Hepatocyte (in vitro differentiated cells): ENCODE data around the gene CRKL. TPM values are rescaled to one million over a fixed set of nuclear protein-coding genes. Genes with fewer than 3 reads are reported as not detected.

Experiments
- DNase-seq: peaks from one replicate; pipeline ENCODE4 v3.0.0-alpha.2; 2016; ENCODE audit warnings: low spot score
- H2AFZ ChIP-seq: fragments of 200-600 bp; sonication (generic); 2 replicates; pipeline ENCODE4 v1.6.0; 2016; ENCODE audit warnings: antibody characterized with exemption, mild to moderate bottlenecking
- H3K27ac ChIP-seq: fragments of 200-600 bp; sonication (generic); 2 replicates; pipeline ENCODE4 v1.5.1; 2016; ENCODE audit warnings: mild to moderate bottlenecking
- H3K27me3 ChIP-seq: fragments of 200-600 bp; sonication (generic); 2 replicates; pipeline ENCODE4 v1.6.1; 2016
- H3K36me3 ChIP-seq: fragments of 200-600 bp; sonication (generic); replicated peaks from 2 replicates; pipeline ENCODE4 v1.5.1; 2016; ENCODE audit warnings: low read depth; ENCODE audit not compliant: insufficient read depth
- H3K4me1 ChIP-seq: fragments of 200-600 bp; sonication (generic); 2 replicates; pipeline ENCODE4 v1.5.1; 2016; ENCODE audit warnings: mild to moderate bottlenecking, moderate library complexity; ENCODE audit not compliant: insufficient read depth
- H3K4me2 ChIP-seq: fragments of 200-600 bp; sonication (generic); 2 replicates; pipeline ENCODE4 v1.6.0; 2016
- H3K4me3 ChIP-seq: fragments of 200-600 bp; sonication (generic); 2 replicates; pipeline ENCODE4 v1.5.1; 2016; ENCODE audit warnings: mild to moderate bottlenecking
- H3K79me2 ChIP-seq: fragments of 200-600 bp; sonication (generic); 2 replicates; pipeline ENCODE4 v1.6.0; 2017; ENCODE audit warnings: mild to moderate bottlenecking
- H3K9me2 ChIP-seq: fragments of 200-600 bp; sonication (generic); replicated peaks from 2 replicates; pipeline ENCODE4 v1.6.0; 2017; ENCODE audit warnings: mild to moderate bottlenecking; ENCODE audit not compliant: insufficient read depth
- H3K9me3 ChIP-seq: fragments of 200-600 bp; sonication (generic); 2 replicates; pipeline ENCODE4 v1.5.1; 2016; ENCODE audit warnings: low read depth, mild to moderate bottlenecking
- H4K20me1 ChIP-seq: fragments of 200-600 bp; sonication (generic); 2 replicates; pipeline ENCODE4 v1.6.0; 2016; ENCODE audit warnings: mild to moderate bottlenecking; ENCODE audit not compliant: insufficient read depth, poor library complexity, severe bottlenecking
- EZH2 ChIP-seq: fragments of 200-600 bp; sonication (generic); IDR thresholded peaks from 2 replicates; pipeline ENCODE4 v1.6.1; 2016; ENCODE audit warnings: antibody characterized with exemption, mild to moderate bottlenecking, borderline replicate concordance
- EZH2phosphoT487 ChIP-seq: fragments of 200-600 bp; sonication (generic); IDR thresholded peaks from one replicate; pipeline ENCODE4 v1.6.1; 2018; ENCODE audit warnings: antibody characterized with exemption, mild to moderate bottlenecking, low read depth, moderate library complexity; ENCODE audit not compliant: unreplicated experiment, severe bottlenecking
- whole genome bisulfite sequencing: methylation state at CpG from one replicate; pipeline ENCODE4 v1.1.6; 2016; ENCODE audit warnings: low lambda C conversion rate; ENCODE audit errors: missing lambda C conversion rate; 5-methylcytosine and 5-hydroxymethylcytosine counted together
- polyA plus RNA-seq: library from polyadenylated mRNA; unstranded; fragments of >200 nt; fragmentation: Nextera tagmentation; extraction: Ambion mirVana; gene quantifications from 2 replicates; pipeline ENCODE4 v1.2.1, GENCODE V29; 2016
- total RNA-seq: library from RNA; depleted of rRNA; stranded (reverse); fragments of >200 nt; gene quantifications from 2 replicates; pipeline ENCODE4 v1.2.3, GENCODE V29; 2014
- TF ChIP-seq, protein P1 (sequence below): fragments of 200-600 bp; sonication (generic); IDR thresholded peaks from 2 replicates; pipeline ENCODE4 v1.5.1; 2016; ENCODE audit warnings: antibody characterized with exemption, mild to moderate bottlenecking; ENCODE audit not compliant: poor library complexity

The CRKL gene
- total and polyA plus RNA-seq, 2 experiments from 2014 or later = 31.8 to 49.2 TPM

DNA sequence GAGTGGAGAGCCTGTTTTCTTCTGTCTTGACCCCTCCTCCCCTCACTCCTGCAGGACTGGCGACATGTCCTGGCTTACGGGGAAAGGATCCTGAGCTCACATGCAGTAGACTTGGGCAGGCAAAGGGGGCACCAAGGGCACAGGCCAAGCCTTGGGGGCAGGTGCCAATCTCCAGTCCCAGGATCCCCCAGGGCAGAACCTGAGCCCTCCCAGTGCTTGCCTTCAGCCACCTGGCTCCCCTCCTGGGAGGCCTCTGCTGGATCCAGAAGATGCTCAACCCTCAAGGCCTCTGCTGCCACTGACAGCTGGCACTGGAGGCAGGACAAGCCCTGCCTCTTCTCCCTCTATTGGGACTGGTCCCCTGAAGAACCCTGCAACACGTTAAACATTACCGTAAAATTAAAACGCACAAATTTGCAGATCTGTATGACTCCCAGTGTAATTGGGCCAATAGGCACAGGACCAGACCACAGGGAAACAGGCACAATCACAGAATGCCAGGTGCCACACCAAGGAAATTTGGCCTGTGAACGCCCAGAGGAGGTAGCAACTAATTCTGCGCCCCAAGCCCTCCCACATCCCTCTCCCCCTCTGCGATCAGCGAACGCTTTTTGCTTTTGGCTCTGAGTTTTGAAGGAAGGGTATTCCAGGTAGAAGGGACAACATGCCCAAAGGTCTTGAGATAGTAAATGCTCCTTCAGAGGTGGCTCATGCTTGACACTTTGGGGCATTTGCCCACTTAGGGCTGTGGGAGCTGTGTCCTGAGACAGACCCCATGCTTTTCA, 63.9 kb downstream of the CRKL start:
- Histone ChIP-seq H3K9me2 (no peaks in the 10 kb centered on the region), H3K27me3 (no peaks in the 10 kb centered on the region), H3K36me3 (no peaks in the 10 kb centered on the region), H3K4me3 (peak overlapping the region; percentile 55), H3K79me2 (peaks cover 18% of the 10 kb centered on the region), H3K4me1 (peaks cover 23% of the 10 kb centered on the region), H4K20me1 (no peaks in the 10 kb centered on the region), H3K4me2 (peak overlapping the region; percentile 88), H3K9me3 (no peaks in the 10 kb centered on the region), H2AFZ (peak overlapping the region; percentile 72), H3K27ac (peak overlapping the region; percentile 87)
- 80% methylated on average over 10 of the region's 10 CpGs for WGBS
- no peak for TF ChIP-seq EZH2phosphoT487
- TF ChIP-seq, protein P1, sequence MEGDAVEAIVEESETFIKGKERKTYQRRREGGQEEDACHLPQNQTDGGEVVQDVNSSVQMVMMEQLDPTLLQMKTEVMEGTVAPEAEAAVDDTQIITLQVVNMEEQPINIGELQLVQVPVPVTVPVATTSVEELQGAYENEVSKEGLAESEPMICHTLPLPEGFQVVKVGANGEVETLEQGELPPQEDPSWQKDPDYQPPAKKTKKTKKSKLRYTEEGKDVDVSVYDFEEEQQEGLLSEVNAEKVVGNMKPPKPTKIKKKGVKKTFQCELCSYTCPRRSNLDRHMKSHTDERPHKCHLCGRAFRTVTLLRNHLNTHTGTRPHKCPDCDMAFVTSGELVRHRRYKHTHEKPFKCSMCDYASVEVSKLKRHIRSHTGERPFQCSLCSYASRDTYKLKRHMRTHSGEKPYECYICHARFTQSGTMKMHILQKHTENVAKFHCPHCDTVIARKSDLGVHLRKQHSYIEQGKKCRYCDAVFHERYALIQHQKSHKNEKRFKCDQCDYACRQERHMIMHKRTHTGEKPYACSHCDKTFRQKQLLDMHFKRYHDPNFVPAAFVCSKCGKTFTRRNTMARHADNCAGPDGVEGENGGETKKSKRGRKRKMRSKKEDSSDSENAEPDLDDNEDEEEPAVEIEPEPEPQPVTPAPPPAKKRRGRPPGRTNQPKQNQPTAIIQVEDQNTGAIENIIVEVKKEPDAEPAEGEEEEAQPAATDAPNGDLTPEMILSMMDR = no peak
- TF ChIP-seq EZH2 = no peak
- no peak for DNase-seq

DNA sequence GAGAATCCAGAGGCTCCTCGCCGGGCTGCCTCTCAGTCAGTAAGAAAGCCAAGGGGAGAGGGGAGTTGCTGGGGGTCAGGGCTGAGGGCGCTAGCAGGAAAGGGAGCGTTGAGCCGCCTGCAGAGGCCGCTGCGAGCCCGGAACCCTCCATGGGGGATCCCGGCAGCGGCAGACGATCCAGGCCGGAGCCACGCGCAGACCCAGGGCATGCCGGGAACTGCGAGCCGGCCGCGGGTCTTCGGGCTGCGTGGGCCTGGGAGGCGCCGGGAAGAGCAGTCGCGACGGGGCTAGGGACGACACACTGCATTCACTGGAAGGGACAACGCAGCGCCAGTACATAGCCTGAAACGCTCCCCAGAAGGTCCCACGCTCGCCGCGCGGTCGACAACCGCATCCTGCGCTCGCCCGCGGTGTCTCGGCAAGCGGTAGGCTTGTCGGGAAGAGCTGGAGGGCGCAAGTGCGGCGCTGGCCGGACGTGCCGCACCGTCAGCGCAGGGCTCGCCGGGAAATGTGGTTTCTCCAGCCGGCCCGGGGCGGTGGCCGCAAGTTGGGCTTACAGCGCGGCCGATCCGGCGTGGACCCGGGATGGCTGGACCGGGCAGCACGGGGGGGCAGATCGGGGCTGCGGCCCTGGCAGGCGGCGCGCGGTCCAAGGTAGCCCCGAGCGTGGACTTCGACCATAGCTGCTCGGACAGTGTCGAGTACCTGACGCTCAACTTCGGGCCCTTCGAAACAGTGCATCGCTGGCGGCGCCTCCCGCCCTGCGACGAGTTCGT, 64.8 kb downstream of the CRKL start, which contains the start of gene LZTR1:
Gene LZTR1 (plus strand): TSS at position 511 of the 776 bp plus-strand sequence. CDS start 75 bp downstream, at position 586.
- H2AFZ ChIP-seq = peak within 1 kb of the TSS; percentile 89

DNA sequence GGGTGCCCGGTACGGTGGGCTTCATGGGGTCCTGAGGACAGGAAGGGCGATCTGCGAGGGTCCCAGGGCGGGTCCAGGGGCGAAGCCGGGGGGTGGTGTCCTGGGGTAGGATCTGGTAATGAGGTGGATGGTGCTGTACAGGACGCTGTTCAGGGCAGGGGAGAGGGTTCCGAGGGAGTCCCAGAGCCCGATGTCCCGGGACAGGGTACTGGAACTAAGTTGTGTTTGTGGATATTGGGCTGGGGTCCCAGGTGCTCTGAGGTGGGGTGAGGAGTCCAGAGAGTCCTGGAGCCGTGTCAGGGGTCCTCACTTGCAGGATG, 65.3 kb downstream of the CRKL start:
- WGBS = 2% methylated on average over 8 of the region's 12 CpGs
- H3K27me3 ChIP-seq = no peaks in the 10 kb centered on the region

More for the DNA sequence above, 64.8 kb downstream of the CRKL start, which contains the start of gene LZTR1:
- no peak for TF ChIP-seq EZH2
- TF ChIP-seq EZH2phosphoT487 = no peak
- TF ChIP-seq, protein P1 = peak; percentile 48
- peak within 1 kb of the TSS; percentile 55 for H3K4me3 ChIP-seq
- no peaks in the 10 kb centered on the region for H3K27me3 ChIP-seq
- peaks cover 18% of the 10 kb centered on the region for H3K79me2 ChIP-seq
- H3K36me3 ChIP-seq = no peaks in the 10 kb centered on the region
- no peaks in the 10 kb centered on the region for H3K9me2 ChIP-seq
- 1% methylated on average over 86 of the region's 87 CpGs for WGBS
- H3K9me3 ChIP-seq = no peaks in the 10 kb centered on the region
- H3K27ac ChIP-seq = peak within 1 kb of the TSS; percentile 87
- H3K4me2 ChIP-seq = peak within 1 kb of the TSS; percentile 88
- peak; percentile 91 for DNase-seq
- H4K20me1 ChIP-seq = no peaks in the 10 kb centered on the region
- peaks cover 23% of the 10 kb centered on the region for H3K4me1 ChIP-seq

More for the DNA sequence above, 65.3 kb downstream of the CRKL start:
- H3K36me3 ChIP-seq = no peaks in the 10 kb centered on the region
- TF ChIP-seq EZH2 = no peak
- TF ChIP-seq, protein P1 = no peak
- TF ChIP-seq EZH2phosphoT487 = no peak
- H3K4me3 ChIP-seq = peak overlapping the region; percentile 55
- peaks cover 23% of the 10 kb centered on the region for H3K4me1 ChIP-seq
- DNase-seq = no peak
- H3K79me2 ChIP-seq = peaks cover 18% of the 10 kb centered on the region
- peak overlapping the region; percentile 0 for H3K27ac ChIP-seq
- H2AFZ ChIP-seq = peak overlapping the region; percentile 89
- H3K9me2 ChIP-seq = no peaks in the 10 kb centered on the region
- no peaks in the 10 kb centered on the region for H3K9me3 ChIP-seq
- peak overlapping the region; percentile 88 for H3K4me2 ChIP-seq
- no peaks in the 10 kb centered on the region for H4K20me1 ChIP-seq
